Activated CD4-positive, CD25-positive, alpha-beta regulatory T cell treated with anti-CD3 and anti-CD28 coated beads, Interleukin-2, amount 50 U/mL, for 24 hours (primary cell): ENCODE measurements around the gene SERAC1.
A peak's percentile ranks its signal among the peaks of the same experiment; 100 is the strongest.
"Not testable (repeated sequence)": the region's sequence is repeated elsewhere in the genome, so short reads cannot be mapped to it uniquely, and the experiment has no call there.

Experiments used
- ATAC-seq, 2 donors: fragments of 150-1000 bp; cut with Tn5 transposase; one replicate each; pipeline ENCODE4 v1.10.0; 2021; ENCODE audit warnings: mild to moderate bottlenecking in 1 of 2, moderate library complexity in 1 of 2

SERAC1 gene

DNA sequence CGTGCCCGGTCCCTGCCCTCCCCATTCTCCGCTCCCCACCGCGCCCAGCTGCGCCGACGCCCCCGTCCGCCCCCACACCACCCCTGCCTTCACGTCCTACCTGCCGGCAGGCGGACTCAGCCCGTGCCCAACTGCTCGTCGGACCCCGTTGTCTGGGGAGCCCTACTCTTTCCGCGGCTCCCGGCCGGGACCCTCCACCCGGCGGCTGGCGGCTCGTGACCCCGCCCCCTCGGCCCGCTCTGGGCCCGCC is at the start of gene SERAC1:
Gene SERAC1, minus strand, starts transcription at position 223 of the 250 bp plus-strand sequence. CDS start 9,899 bp downstream, outside the sequence.
- peak; percentile 36 to 39 for ATAC-seq

DNA sequence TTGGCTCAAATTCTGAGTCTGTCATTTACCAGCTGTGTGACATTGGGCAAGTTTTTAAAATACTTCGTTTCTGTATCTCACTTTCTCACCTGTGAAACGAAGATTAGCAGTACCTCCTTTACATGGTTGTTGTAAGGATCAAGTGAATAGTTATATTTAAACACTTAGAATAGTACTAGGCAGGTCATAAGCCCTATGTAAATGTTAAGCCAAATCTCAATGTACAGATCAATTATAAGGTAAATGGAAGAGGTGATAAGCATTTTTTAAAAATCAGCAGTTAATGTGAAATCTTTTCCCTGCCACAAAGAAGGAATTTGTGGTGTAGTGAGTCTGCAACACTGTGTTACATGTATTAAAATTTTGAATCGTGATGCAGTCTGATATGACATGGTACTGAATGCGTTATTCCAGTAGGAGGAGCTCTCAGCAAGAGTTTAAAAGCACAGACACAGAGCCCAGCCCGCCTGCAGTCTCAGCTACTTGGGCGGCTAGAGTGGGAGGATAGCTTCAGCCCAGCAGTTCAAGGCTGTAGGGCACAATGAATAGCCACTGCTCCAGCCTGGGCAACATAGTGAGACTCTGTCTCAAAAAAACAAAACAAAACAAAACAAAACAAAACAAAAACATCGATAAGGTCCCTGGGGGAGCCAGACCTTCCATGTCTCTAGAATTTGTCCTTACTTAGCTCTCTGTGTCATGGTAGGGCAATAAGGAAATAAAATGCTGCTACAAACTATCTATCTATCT is 46.0 kb upstream of the SERAC1 start:
- ATAC-seq: peak; percentile 84 to 91

DNA sequence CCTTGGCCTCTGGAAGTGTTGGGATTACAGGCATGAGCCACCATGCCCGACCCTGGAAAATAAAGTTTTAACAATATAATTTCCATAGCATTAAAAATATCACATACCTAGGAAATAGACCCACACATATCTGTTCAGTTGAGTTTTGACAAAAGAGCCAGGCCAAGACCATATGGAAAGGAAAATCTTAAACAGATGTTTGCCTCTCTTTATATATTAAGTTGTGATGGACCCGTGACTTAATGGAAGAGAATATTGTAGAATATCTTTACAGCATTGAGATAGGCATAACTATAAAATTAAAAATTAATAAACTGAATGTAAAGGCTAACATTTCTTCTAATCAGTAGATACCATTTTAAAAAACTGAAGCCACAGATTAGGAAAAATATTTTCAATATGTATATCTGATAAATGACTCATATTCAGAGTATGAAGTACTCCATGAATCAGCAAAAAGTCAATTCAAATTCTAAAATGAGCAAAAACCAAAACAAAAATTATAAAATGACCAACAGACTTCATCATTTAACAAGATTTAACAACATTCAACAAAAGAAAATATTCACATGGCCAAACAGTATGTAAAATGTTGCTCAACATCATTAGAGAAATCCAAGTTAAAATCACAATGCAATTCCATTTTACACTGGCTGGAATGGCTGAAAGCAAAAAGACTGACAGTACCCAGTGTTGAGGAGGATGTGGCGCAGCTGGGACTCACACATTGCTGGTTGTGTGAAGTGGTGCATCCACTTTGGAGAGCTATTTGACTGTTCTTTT is 43.4 kb upstream of the SERAC1 start:
- peak; percentile 42 for ATAC-seq

DNA sequence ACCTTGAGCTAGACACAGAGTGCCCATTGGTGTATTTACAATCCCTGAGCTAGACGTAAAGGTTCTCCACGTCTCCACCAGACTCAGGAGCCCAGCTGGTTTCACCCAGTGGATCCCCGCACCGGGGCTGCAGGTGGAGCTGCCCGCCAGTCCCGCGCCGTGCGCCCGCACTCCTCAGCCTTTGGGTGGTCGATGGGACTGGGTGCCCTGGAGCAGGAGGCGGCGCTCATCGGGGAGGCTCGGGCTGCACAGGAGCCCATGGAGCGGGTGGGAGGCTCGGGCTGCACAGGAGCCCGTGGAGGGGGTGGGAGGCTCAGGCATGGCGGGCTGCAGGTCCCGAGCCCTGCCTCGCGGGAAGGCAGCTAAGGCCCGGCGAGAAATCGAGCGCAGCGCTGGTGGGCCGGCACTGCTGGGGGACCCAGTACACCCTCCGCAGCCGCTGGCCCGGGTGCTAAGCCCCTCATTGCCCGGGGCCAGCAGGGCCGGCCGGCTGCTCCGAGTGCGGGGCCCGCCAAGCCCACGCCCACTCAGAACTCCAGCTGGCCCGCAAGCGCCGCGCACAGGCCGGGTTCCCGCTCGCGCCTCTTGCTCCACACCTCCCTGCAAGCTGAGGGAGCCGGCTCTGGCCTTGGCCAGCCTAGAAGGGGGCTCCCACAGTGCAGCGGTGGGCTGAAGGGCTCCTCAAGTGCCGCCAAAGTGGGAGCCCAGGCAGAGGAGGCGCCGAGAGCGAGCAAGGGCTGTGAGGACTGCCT is 41.7 kb upstream of the SERAC1 start:
- not testable (repeated sequence) for ATAC-seq

DNA sequence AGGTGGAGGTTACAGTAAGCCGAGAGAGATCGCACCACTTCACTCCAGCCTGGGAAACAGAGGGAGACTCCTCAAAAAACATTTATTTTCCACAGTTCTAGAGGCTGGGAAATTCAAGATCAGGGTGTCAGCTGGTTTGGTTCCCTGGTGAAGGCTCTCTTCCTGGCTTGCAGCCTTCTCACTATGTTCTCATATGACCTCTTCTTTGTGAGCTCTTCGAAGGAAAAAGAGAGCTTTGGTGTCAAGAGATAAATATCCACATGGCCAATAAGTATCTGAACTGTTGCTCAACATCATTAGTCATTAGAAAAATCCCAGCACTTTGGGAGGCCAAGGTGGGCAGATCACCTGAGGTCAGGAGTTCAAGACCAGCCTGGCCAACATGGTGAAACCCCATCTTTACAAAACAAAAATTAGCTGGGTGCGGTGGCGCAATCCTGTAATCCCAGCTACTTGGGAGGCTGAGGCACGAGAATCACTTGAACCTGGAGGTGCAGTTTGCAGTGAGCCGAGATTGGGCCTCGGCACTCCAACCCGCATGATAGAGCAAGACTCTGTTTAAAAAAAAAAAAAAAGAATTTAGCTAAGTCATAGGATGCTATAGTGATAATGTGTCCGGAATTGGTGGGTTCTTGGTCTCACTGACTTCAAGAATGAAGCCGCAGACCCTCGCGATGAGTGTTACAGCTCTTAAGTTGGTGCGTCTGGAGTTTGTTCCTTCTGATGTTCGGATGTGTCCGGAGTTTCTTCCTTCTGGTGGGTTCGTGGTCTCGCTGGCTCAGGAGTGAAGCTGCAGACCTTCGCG is 40.4 kb upstream of the SERAC1 start:
- not testable (repeated sequence) for ATAC-seq

DNA sequence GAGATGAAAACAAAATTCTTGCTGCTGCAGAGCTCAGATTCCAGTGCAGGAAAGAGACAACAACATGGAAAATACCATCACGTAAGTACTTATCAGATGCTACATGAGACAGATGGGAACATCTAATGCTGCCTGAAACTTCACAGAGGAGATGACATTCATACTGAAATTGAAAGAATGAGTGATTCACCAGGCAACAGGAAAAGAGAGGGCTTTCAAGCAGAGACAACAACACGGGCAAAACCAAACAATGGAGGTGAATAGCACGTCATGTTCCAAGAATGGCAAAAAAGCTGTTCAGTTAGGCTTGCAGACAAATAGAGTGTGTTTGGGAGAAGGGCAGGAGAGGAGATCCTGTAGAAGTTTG is 39.3 kb upstream of the SERAC1 start:
- peak; percentile 88 to 91 for ATAC-seq

DNA sequence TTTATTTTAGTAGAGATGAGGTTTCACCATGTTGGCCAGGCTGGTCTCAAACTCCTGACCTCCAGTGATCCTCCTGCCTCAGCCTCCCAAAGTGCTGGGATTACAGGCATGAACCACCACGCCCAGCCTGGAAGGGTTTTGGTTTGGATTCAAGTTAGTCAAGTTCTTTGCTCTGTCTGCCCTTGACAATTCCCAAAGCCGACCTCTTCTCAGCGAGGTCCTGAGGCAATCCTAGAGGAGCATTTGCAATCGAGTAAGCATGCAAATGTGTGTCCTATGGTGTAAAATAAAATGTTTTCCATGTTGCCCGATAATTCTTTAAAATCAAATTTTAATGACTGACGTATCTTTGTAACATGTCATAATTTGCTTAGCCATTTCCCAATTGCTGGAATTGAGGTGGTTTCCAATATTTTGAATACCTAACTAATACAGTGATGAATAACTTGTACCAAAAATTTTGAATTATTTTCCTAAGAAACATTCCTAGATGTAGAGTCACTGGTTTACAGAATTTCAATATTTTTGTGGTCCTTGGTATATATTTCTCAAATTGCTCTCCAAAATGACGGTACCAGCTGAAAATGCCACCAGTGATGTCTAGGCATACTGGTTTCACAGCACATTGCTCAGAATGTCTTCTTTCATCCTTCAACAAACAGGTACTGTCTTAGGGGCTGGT is 38.8 kb upstream of the SERAC1 start:
- ATAC-seq: no peak

DNA sequence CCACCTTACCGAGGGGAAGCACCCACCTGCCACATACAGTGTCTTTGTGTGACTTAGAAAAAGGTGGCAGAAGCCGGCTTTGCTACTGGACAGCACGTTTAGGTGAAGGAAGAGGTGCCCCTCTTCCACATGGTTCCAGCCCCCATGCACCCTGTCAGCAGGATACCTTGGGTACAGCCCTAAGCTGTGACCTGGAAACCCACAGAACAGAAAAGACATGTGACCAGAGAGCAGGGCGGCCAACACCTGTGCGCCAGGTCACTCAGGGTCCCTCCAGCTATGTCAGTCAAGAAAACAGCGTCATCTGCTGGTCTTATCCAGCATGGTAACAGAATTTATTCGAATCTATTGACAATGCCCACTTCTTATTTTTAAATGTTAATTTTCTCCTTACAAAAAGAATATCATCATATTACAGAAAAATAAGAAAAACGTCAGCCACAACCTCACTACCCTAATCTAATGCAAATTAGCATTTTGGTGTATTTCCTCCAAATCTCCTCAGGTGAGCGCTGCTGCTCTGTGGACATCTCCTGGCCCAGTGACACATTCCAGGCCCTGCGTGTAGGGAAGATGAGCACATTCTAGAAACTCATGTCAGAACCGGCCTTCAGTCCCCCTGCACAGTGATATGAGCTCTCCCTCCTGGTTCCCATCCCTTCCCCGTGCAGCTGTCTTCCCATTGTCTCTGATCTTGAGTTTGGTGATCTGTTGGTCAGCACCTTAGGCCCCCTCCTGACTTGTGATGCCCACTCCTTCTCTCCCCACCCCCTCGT is 37.3 kb upstream of the SERAC1 start:
- ATAC-seq: no peak

DNA sequence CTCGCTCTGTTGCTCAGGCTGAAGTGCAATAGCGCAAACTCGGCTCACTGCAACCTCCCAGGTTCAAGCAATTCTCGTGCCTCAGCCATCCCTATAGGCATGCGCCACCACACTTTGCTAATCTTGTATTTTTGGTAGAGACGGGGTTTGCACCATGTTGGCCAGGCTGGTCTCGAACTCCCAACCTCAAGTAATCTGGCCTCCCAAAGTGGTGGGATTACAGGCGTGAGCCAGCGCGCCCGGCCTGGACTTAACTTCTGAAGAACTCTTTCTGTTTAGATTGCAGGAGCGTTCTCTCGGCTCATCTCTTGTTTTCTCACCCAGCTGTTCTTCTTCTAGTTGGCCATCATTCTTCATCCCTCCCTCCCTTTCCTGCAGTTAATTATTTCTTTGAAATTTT is 30.4 kb upstream of the SERAC1 start:
- no peak for ATAC-seq

DNA sequence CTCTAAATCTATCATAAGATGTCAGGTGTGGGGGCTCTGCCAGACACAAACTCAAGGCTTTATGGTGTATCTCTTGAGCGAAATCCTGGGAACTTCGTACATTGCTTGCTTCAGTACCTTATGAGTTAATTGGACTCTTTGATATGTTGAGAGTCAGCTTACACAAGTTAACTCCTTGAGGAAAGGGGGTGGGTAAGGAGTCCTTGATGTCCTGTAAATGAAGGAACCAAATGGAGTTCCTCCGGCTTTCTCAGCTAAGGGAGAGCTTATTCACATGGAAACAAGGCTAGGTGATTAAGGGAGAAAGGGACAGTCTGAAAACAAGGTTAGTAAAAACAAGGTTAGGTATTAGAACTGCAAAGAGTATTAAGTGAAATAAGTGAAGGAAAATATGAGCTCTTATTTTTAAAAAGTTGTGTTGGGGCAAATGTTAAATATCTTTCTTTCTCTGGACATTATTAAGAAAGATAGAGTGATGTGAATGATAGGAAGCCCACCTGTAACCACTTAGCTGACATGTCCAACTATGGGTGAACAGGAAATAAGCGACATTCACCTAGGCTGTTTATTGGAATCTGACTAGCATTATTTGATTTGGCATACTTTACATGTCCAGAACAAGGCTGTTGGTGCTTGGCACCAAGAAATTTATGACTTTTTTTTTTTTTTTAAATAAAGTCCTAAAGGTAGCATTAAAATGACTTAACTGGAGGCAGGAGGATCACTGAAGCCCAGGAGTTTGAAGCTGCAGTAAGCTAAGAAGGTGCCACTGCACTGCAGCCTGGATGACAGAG is 26.6 kb upstream of the SERAC1 start:
- ATAC-seq: no peak

DNA sequence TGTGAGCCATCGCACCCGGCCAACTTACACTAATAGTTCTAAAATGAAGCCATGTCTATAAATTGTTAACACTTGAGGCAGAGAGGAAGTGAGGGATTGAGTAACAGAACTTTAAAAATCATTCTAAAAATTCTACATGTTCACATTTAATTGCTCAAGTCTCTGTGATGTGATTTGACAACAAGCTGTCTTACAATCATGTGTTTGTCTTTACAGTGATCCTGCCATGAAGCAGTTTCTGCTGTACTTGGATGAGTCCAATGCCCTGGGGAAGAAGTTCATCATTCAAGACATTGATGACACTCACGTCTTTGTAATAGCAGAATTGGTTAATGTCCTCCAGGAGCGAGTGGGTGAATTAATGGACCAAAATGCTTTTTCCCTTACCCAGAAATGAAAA is 23.7 kb upstream of the SERAC1 start:
- no peak for ATAC-seq

DNA sequence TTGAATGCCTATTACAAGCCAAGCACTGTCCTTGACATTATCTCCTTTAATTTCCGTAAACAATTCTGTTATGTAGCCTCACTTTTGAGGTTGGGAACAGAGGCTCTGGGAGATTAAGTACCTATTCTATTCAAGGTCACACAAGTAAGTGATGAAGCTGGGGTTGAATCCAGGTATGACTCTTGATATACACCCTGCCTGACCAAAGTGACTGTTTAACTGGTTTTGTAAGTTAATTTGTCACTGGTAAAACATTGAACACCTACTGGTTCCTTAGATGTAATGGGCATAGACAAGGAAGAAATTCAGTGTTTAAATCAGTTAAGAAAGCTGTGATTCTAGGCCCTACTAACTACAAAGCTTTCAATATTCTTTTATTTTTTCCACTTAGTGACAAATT is 23.0 kb upstream of the SERAC1 start:
- no peak for ATAC-seq

DNA sequence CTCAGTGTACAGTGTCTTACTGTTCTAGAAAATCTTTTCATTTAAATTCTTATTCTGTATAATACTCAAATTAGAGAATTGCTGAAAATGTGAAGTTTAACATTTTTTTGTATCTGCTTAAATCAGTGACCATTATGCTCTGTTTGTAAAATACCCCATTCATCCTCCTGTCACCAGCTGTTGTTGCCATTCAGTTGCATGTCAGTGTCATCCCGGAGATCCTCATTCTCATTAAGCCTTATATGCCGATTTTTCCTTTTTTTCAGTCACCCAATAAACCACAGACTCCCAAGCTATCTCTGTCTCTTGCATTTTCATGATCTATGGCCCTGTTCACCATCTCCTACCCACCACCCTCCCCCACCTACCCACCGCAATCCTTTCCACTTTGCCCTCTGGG is 20.5 kb upstream of the SERAC1 start:
- no peak for ATAC-seq

DNA sequence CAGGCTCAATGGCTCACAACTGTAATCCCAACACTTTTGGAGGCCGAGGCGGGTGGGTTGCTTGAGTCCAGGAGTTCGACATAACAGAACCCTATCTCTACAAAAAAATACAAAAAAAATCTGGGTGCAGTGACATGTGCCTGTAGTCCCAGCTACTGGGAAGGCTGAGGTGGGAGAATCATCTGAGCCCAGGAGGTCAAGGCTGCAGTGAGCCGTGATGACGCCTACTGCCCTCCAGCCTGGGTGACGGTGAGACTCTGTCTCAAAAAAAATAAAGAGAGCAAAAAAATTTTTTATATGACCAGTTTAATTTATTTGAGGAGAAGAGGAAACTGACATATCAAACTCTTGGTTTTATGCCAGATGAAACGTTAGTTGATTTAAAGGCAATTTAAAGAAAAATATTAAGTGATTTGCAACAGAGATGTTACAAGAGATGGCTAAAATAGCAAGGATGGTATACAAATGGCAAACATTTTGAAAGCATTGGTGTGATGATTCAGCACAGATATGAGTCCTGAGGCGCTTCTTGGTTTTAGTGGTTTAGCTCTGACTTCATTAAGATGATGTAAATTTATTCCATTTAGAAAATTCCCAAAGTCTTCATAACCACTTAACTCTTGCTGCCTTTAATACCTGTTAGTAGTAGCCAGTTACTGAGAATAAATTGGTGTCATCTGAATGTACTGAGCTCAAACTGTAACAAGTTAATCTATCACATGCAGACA is 17.8 kb upstream of the SERAC1 start:
- ATAC-seq: peak; percentile 32 to 65

DNA sequence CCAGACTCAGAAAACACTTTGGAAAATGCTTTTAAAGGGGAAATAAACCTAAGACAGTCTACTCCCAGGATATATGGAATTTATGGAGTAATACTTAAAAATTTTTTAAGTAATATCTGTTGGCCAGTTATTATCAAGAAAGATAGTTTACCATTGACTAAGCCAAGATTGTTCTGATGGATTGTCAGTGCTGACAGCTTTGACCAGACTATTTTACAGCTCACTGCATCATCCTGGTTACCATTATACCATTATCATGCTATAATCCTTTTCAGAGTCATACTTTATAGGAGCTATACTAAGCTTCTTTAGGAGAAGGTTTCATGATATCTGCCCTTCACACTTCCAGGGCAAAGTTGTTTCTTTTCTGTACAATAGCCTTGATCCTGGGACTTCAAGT is 16.5 kb upstream of the SERAC1 start:
- no peak for ATAC-seq

DNA sequence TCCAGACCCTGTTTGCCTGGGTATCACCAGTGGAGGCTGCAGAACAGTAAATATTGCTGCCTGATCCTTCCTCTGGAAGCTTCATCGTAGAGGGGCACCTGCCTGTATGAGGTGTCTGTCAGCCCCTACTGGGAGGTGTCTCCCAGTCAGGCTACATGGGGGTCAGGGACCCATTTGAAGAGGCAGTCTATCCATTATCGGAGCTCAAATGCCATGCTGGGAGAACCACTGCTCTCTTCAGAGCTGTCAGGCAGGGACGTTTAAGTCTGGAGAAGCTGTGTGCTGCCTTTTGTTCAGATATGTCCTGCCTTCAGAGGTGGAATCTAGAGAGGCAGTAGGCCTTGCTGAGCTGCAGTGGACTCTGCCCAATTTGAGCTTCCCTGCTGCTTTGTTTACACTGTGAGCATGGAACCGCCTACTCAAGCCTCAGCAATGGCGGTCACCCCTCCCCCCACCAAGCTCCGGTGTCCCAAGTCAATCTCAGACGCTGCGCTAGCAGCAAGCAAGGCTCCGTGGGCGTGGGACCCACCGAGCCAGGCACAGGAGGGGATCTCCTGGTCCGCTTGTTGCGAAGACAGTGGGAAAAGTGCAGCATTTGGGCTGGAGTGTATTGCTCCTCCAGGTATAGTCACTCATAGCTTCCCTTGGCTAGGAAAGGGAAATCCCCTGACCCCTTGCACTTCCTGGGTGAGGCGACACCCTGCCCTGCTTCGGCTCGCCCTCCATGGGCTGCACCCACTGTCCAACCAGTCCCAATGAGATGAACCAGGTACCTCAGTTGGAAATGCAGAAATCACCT is 15.3 kb upstream of the SERAC1 start:
- not testable (repeated sequence) for ATAC-seq

DNA sequence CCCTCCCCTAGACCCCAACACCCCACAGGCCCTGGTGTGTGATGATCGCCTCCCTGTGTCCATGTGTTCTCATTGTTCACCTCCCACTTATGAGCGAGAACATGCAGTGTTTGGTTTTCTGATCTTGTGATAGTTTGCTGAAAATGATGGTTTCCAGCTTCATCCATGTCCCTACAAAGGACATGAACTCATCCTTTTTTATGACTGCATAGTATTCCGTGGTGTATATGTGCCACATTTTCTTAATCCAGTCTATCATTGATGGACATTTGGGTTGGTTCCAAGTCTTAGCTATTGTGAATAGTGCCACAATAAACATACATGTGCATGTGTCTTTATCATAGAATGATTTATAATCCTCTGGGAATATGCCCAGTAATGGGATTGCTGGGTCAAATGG is 9.7 kb upstream of the SERAC1 start:
- not testable (repeated sequence) for ATAC-seq

DNA sequence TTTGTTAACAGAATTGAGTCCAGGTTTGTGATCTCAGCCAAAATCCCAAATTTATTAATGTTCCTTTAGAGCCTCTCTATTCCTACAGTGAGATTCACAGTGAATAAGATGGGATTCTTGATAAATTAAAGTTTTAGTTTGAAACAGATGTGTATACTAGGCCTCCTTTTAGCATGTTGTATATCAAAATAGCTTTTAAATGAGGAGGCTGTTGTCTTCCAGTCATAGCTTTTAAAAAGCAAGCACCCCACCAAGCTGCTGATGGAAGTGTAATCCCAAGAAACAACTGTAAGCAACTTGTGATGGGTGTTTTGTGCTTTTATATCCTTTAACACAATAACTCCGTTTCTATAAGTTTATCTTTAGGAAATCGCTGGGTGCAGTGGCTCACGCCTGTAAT is 7.0 kb upstream of the SERAC1 start:
- ATAC-seq: no peak

DNA sequence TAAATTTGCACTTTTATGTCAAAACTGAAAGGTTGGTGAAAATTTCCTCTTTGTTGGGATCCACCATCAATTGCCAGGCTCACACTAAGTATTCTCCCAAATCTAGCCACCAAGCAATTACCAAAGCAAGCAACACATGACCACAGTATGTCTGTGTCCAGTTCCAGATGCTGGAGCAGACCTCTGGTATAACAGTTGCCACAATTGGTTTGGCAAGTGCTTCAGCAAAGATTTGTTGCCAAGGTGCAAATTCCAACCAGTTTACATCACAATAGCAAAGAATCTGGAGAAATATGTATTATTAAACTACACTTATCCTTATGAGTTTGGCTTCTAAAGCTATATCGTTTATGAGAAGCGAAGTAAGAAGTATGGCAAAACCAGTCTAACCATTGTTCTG is 6.5 kb upstream of the SERAC1 start:
- ATAC-seq: no peak
